PC-3 (cell line): Measurements from ENCODE around the gene PODNL1.

Source experiments
- CTCF ChIP-seq: fragments of 300-600 bp; sonication (generic); conservative IDR thresholded peaks from 2 replicates; pipeline ENCODE4 v1.5.1; 2017; ENCODE audit warnings: antibody characterized with exemption, low read depth, mild to moderate bottlenecking, low read length
- EZH2 ChIP-seq: fragments of 300-600 bp; sonication (generic); IDR thresholded peaks from one replicate; pipeline ENCODE4 v1.6.1; 2017; ENCODE audit warnings: antibody characterized with exemption, mild to moderate bottlenecking, low read length; ENCODE audit not compliant: unreplicated experiment

- TF ChIP-seq CTCF = no peak
- no peak for TF ChIP-seq EZH2
Measured at GRCh38 chr19:13955662-13956364, 17.6 kb upstream of the PODNL1 start.
